ENCODE data around the gene OLFML1. TPM values are rescaled to one million over a fixed set of nuclear protein-coding genes. Genes with fewer than 3 reads are reported as not detected.

The OLFML1 gene
- total RNA-seq, 4 donors from 2014 or later, result 1.7 to 4.0 (median 2.4) TPM

GRCh38 chr11:7518811-7519562 is 33.7 kb downstream of the OLFML1 start:
- no peak for DNase-seq
- Histone ChIP-seq H3K36me3 (no peaks in the 10 kb centered on the region), H3K27me3 (no peaks in the 10 kb centered on the region), H3K9me3 (no peaks in the 10 kb centered on the region), H3K4me3 (no peak overlapping the region), H3K27ac (no peak overlapping the region), H3K4me1 (peaks cover 28 to 50% of the 10 kb centered on the region in 2 donors)
- in situ Hi-C loops (cut with MboI; ENCODE audit: low sequenced_read_pairs in 4 of 4), result no loop called here
- no peak for ATAC-seq
- intact Hi-C loops (cut with DNase I; ENCODE audit: low total_unique reads), result no loop called here
- no peak for TF ChIP-seq CTCF (IDR thresholded peaks at IDR 0.05 in 4 of 5, conservative IDR thresholded peaks at IDR 0.05 in 1 of 5)
- no peak for TF ChIP-seq POLR2A (IDR thresholded peaks at IDR 0.05)

- intact Hi-C loops (cut with DNase I; ENCODE audit: low total_unique reads), result no loop called here
- peak overlapping the region; percentile 46 to 70 (median 48) for H3K27ac ChIP-seq
- DNase-seq, result no peak
These were observed 35.0 kb downstream of the OLFML1 start for GRCh38 chr11:7520011-7520942.

GRCh38 chr11:7520981-7521487 is 35.7 kb downstream of the OLFML1 start:
- ATAC-seq, result no peak
- H3K9me3 ChIP-seq, result no peaks in the 10 kb centered on the region
- TF ChIP-seq CTCF (IDR thresholded peaks at IDR 0.05 in 4 of 5, conservative IDR thresholded peaks at IDR 0.05 in 1 of 5), result no peak
- no peak for TF ChIP-seq POLR2A (IDR thresholded peaks at IDR 0.05)
- in situ Hi-C loops (cut with MboI; ENCODE audit: low sequenced_read_pairs in 4 of 4), result no loop called here
- peaks cover 25 to 48% of the 10 kb centered on the region in 2 donors for H3K4me1 ChIP-seq
- no peak for DNase-seq
- no peaks in the 10 kb centered on the region for H3K36me3 ChIP-seq
- intact Hi-C loops (cut with DNase I; ENCODE audit: low total_unique reads), result no loop called here
- H3K27me3 ChIP-seq, result no peaks in the 10 kb centered on the region
- H3K4me3 ChIP-seq, result no peak overlapping the region
- peak overlapping the region; percentile 46 to 70 (median 48) for H3K27ac ChIP-seq

More at GRCh38 chr11:7520011-7520942, 35.0 kb downstream of the OLFML1 start:
- Histone ChIP-seq H3K9me3 (no peaks in the 10 kb centered on the region), H3K36me3 (no peaks in the 10 kb centered on the region), H3K4me3 (no peak overlapping the region), H3K4me1 (peaks cover 25 to 53% of the 10 kb centered on the region in 2 donors), H3K27me3 (no peaks in the 10 kb centered on the region)
- in situ Hi-C loops (cut with MboI; ENCODE audit: low sequenced_read_pairs in 4 of 4), result no loop called here
- ATAC-seq, result peak; percentile 53 to 62
- TF ChIP-seq CTCF (IDR thresholded peaks at IDR 0.05 in 4 of 5, conservative IDR thresholded peaks at IDR 0.05 in 1 of 5) (no peak), POLR2A (IDR thresholded peaks at IDR 0.05) (no peak)

- Histone ChIP-seq H3K4me1 (peaks cover 25 to 48% of the 10 kb centered on the region in 2 donors), H3K9me3 (no peaks in the 10 kb centered on the region), H3K27me3 (no peaks in the 10 kb centered on the region), H3K4me3 (no peak overlapping the region), H3K27ac (peak overlapping the region in 3 of 4 donors; percentile 19 to 70 (median 48)), H3K36me3 (no peaks in the 10 kb centered on the region)
- ATAC-seq, result no peak
- DNase-seq, result no peak
- in situ Hi-C loops (cut with MboI; ENCODE audit: low sequenced_read_pairs in 4 of 4), result no loop called here
- TF ChIP-seq POLR2A (IDR thresholded peaks at IDR 0.05) (no peak), CTCF (IDR thresholded peaks at IDR 0.05 in 4 of 5, conservative IDR thresholded peaks at IDR 0.05 in 1 of 5) (no peak)
- intact Hi-C loops (cut with DNase I; ENCODE audit: low total_unique reads), result no loop called here
These were observed 36.8 kb downstream of the OLFML1 start for GRCh38 chr11:7522121-7522520.

Data from gastrocnemius medialis (tissue), 4 donors.